LHCN-M2 (cell line): ENCODE results near the gene BDP1. TPM values are rescaled to one million over a fixed set of nuclear protein-coding genes. Genes with fewer than 3 reads are reported as not detected.

Experiments
- total RNA-seq: library from RNA; depleted of rRNA; stranded (reverse); fragments of >200 nt; gene quantifications from 2 replicates; pipeline ENCODE4 v1.2.3, GENCODE V29; 2014; rRNA removed

Gene BDP1
- total RNA-seq, 1 experiment from 2014 or later: 18.9 TPM

Other genes with a start within 250 kb of the BDP1 start
- 28.1 and 30.4 TPM in 2 replicates for gene MCCC2, start 131.7 kb downstream of the BDP1 start, total RNA-seq